GM19455 (cell line): Measurements from ENCODE around the gene URB2.
A peak's percentile ranks its signal among the peaks of the same experiment; 100 is the strongest.
"Not testable (repeated sequence)": the region's sequence is repeated elsewhere in the genome, so short reads cannot be mapped to it uniquely, and the experiment has no call there.

Source experiments
- ATAC-seq: cut with Tn5 transposase; IDR thresholded peaks from one replicate; pipeline ENCODE4 v1.9.1; 2021; ENCODE audit not compliant: unreplicated experiment

The URB2 gene

DNA sequence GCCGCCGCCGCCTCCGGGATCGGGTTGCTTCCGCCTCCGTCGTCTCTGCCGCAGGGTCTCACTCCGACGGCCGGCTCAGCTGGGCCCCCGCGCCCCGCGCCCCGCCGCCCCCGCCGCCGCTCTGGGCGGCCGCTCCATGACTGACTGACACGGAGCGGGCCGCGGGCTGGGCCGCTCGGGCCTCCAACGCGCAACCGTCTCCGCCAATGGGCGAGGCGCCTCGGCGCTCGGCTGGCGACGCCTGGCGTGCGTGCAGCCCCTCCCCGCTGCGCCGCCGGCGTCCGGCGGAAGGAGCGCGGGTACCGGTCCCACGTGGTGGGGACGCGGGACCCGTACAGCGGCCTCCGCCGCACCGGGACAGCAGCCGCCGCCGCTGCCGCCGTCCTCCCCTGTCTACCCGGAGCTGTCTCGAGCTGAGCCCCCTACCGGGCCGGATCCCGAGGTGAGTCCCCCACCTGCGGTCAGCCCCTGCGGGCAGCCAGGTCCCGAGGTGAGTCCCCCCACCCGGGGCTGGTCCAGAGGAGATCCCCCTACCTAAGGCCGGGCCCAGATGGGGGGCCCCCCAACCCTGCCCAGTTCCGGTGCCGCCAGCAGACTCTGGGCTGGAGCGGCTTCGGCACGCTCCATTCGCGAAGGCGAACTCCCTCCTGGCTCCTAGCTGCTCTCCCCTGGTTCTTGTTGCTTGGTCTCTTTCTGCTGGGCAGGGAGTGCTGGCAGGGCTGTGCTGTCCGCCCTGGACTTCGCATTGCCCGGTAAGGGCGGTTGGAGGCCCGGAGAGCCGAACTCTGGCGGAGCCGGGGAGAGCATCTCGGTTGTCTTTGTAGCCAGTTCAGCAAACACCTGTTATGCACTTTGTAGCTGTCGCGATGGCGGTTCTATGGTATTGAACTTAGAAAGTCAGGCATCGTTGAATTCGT is at the start of gene URB2, which contains the start of gene TAF5L:
Gene URB2 (plus strand): TSS at position 333 of the 917 bp plus-strand sequence. CDS start 1,387 bp downstream, outside the sequence.
Gene TAF5L (minus strand): TSS at position 208 of the 917 bp plus-strand sequence. CDS start 11,640 bp downstream, outside the sequence.
- peak; percentile 78 for ATAC-seq

DNA sequence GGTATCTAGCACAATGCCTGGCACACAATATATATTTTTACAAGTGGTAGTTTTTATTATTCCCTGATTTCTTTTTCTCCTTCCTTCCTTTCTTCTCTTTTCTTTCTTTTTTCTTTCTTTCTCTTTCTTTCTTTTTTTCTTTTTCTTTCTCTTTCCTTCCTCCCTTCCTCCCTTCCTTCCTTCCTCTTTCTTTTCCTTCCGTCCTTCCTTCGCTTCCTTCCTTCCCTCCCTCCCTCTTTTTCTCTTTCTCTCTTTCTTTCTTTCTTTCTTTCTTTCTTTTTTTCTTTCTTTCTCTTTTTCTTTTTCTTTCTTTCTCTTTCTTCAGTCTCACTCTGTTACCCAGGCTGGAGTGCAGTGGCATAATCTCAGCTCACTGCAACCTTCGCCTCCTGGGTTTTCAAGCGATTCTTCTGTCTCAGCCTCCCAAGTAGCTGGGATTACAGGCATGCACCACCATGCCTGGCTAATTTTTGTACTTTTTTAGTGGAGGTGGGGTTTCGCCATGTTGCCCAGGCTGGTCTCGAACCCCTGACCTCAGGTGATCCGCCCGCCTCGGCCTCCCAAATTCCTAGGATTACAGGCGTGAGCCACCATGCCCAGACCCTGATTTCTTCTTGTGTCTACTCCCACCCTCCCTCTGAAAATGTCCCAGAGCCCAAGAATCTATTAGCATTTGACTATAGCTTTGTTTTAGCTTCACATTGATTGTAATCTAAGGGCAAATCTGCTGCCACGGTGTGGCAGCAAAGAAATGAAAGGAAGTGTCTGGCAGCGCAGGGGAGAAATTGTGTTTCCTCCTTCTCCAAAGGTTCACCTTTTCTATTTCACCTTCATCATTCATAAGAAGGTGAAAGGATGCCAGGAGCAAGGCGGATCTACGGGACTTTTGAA is 47.6 kb upstream of the URB2 start:
- ATAC-seq = no peak

DNA sequence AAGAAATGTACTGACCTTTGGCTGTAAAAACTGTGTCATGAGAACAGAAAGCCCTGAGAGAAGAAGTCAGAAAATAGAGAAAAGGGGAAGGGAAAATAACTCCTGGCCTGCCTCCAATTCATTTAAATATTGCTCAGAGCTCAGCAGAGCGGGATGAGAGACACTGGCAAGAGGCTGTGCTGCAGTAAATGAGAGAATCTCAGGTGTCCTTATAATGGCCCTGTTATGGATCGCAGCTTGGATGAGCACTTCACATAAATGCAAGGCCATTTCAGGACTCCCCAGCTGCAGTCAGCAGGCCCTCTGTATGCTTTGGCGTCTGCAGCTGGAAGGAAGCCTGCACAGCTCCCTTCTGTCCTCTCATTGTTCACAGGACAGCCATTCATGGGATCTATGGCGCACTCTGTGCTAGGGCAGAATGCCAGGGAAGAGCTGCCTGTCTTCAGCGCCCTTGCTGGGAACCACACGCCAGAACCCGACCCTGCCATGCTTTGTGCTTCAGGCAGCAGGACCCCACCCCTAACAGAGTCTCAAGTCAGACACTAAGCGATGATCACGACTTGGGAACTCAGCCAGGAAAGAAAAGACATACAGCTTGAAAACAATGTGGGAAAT is 46.9 kb upstream of the URB2 start:
- ATAC-seq = no peak

DNA sequence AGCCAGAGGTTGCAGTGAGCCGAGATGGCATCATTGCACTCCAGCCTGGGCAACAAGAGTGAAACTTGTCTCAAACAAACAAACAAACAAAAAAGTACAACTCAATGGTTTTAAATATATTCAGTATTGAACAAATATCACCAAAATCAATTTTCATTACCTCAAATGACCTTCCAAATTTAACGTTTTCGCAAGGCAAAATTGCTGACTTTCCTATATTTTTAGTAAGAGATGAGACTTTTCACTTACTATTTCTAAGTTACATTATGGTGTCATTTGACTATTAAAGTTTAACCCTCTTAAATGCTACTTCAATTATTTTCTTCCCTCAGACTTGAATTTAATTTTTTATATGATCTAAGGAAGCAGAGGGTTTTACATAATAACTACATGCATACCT is 44.6 kb upstream of the URB2 start:
- ATAC-seq = no peak

DNA sequence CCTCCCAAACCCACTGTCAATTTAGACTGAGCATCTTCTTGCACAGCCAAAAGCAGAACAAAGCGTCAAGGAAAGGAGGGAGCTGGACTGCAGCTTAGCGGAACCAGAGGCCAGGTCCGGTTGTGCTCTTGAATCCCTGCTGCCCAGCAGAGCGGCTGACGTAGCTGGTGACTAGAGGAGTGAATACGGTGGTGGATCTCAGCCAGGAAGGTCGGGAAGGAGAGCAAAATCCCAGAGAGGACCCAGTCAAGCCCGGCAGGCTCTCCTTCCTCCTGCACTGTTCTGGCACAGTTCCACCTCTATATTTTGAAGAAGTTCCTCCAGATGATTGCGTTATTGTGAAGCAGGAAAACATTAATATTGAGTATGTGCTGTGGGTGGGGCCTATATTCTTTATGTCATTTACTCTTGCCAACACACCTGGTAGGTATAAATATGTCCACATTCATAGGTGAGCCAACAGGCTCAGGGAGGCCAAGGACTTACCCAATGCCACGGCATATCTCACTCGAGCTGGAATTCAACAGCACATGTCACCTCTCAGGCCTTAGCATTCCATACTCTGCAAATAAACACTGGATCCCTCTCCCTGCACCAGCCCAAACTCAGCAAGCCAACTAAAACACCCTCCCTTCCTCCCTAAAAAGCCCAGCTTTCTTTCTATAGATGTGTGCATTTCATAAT is 43.9 kb upstream of the URB2 start:
- ATAC-seq = no peak

DNA sequence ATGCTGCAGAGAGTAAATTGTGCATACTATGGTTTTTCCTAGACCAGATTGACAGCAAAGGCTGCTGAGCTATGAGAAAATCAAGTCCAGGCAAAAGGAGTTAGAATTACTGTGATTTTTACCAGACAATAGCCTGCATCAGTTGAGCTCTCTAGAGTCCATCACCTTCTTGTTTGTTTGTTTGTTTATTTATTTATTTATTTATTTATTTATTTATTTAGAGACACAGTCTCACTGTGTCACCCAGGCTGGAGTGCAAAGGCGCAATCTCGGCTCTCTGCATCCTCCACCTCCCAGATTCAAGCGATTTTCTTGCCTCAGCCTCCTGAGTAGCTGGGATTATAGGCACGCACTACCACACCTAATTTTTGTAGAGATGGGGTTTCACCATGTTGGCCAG is 43.3 kb upstream of the URB2 start:
- no peak for ATAC-seq

DNA sequence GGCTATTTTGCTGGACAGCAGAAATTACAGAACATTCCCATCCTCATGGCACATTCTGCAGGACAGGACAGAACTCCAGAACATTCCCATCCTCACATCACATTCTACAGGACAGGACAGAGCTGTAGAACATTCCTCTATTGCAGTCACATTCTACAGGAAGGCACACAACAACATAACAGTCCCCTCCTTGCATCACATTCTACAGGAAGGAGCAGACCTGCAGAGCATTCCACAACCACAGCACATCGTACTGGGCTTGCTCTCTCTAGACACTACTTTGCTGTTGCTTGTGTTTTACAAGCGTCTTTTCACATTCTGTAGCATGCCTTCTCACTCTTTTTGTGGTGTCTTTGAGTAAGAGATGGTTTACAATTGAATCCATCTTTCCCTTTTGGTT is 40.7 kb upstream of the URB2 start:
- no peak for ATAC-seq

DNA sequence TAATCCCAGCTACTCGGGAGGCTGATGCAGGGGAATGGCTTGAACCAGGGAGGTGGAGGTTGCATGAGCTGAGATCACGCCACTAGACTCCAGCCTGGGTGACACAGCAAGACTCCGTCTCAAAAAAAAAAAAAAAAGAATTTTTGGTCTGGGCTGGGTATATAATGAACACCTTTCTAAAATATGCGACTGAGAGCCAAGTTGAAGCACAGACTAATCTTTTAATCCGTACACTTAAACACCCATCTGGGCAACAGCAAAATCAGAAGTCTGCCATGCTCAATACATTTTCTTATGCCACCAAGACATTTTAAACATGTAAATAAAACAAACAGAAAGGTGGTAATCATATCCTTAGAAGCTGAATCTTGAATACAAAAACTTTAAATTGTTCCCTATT is 35.9 kb upstream of the URB2 start:
- ATAC-seq = no peak

DNA sequence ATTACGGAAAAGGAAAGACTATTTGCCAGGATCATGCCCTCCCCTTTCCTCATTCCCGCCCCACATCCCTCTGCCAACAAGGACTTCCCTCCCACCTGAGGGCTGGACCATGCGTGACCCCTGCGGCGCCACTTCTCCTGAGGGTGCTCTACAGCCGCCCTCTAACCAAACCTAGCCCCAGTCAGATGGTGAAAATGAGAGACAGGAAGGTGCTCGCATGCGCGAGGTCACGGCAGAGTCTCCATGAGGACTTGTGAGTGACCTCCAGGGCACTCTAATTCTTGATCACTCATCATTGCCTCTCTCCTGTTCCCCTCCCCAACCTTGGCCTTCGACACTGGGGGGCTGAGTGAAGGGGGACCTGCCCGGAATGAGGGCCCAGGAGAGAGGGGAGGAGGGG is 32.2 kb upstream of the URB2 start:
- no peak for ATAC-seq

DNA sequence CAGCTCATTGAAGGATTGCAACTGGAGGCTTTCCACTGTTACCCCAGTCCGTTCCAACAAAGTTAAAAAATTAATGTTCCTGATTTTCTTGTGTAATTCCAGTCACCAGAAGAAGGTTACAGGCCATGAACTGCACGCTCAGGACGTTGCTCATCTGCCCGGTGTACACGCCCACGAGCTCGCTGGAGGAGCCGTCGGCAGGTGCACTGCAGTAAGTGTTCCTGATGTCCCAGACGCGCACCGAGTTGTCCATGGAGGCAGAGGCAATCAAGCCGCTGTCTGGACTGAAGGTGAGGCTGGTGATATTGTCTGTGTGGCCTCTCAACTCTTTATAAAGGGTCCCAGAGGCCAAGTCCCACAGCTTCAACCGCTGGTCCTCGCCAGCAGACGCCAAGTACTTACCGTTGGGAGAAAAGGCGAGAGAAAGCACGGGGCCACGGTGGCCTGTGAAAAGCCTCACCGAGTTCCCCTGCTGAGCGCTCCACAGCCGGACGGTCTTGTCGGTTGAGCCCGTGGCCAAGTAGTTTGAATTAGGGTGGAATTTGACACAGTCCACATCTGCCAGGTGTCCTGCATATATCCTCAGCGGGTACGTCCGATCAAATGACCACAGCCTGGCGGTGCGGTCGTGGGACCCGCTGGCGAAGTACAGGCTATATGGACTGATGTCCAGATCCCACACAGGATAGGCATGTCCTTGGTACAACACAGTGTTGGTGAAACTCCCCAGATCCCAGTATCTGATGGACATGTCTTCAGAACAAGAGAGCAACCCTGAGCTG is 31.6 kb upstream of the URB2 start:
- no peak for ATAC-seq

DNA sequence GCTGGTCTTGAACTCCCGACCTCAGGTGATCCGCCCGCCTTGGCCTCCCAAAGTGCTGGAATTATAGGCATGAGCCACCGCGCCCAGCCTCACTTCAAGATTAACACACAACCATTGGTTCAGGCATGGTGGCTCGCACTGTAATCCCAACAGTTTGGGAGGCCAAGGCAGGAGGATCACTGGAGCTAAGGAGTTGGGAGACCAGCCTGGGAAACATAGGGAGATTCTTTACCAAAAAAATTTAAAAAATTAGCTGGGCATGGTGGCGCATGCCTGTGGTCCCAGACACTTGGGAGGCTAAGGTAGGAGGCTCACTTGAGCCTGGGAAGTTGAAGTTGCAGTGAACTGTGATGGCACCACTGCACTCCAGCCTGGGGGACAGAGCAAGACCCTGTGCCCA is 30.2 kb upstream of the URB2 start:
- ATAC-seq = not testable (repeated sequence)

DNA sequence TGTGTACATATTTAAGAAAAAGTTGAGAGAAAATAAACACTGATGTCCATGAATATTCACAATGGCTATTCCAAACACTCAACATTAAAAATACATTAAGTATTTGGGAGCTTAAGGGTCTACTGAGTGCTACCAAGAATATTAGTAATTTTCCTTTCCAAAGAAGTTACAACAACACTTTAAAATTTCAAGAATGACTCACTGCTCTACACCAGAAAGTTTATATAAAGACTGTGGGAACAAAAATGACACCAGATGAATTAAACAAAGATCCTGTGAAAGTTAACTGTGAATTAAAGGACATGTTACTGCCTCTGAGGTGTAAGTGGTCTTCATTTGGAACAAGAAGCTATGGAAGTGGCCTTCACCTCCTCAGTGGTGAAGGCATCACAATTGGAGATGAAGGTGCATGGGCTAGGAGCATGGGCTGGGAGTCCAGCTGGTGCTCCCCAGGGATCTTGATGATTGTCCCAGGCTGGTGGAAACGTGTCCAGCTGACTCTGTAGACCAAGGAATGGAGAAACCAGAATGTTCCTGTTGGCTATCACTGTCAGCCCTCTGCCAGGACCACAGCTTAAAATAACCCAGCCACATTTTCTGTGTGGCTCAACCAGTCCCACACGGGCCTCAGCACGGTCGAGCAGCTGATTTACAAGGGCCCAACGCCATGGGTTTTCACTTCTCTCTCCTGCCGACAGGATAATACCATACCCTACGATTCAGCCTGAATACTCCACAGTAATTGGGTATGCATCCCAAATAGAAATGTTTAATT is 28.9 kb upstream of the URB2 start:
- ATAC-seq = no peak

DNA sequence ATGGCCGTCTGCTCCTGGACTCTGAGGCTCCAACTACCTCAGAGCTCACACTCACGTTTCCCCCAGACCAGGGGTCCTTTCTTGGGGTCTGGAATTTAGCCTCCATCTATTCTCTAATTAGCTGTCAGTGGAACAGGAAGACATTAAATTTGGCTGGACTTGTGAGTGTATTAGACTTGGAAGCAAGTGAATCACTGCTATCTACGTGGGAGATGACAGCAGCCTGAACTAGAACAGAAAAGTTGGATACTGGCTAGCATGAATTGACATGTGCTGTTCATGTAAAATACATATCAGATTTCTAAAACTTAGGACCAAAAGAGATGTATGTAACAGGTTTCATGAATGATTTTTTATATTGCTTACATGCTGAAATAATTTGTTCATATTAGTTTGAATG is 28.2 kb upstream of the URB2 start:
- ATAC-seq = no peak

DNA sequence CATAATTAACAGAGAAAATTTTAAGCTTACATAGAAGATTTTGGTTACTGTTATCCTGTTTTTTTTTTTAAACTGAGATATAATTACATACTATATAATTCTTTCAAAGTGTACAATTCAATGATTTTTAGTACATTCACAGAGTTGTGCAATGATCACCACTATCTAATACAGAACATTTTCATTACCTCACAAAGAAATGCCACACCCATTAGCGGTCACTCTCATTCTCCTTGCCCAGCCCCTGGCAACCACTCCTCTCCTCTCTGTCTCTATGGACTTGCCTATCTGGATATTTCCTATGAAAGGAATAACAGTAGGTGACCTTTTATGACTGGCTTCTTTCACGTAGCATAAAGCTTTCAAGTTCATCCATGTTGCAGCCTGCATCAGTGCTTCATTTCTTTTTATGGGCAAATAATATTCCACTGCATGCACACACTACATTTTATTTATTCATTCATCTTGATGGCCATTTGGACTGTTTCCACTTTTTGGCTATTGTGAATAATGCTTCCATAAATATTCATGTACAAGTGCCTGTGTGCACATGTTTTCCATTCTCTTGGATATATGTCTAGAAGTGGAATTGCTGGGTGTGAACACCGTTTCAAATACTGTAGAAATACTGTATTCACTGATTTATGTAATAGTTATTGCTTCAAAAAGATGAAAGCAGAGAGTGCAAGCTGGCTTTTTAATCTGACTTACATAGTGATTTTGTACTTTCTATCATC is 26.7 kb upstream of the URB2 start:
- ATAC-seq = no peak

DNA sequence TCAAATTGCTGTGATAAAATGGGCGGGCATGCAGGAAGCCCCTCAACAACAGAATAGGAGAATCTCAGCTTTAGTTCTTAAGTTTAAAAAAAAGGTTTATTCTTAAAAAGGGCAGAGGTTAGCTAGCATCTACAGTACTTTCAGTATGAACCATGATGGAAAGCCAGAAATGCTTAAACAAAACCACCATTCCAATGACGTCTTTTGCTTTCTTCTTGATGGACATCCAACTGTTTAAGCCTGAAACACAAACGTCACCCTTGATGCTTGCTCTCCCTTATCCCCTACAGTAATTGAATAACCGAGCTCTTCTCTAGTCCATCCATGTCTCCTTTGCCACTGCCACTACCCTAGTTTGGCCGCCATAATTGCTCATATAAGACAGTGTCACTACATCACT is 25.8 kb upstream of the URB2 start:
- no peak for ATAC-seq

DNA sequence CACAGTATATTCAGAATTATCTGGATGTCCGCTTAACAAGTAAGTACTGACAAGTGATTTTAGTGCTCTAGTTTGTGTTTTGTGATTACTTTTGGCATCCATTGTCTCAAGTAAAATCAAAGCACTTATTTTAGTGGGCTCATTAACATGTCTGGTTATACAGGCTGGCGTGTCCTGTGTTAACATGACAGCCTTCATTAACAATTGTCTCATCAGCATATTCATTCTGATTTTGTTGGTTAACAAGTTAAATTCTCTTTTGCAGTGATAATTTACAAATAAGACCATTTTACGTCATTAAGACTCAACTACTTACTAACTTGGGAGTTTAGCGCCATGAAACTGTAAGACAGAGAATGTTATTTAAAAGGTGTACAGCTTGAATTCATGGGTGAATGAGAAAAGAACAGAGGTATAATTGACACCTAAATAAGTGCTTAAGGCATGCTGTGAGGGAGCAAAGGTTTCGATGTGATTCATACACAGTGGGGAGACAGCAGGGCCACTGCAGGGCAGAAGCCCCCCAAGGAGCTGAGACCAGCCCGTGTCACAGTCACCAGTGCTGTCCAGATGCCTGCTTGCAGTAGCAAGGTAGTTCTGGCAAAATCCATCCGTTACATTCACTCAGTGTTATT is 22.6 kb upstream of the URB2 start:
- ATAC-seq = no peak

DNA sequence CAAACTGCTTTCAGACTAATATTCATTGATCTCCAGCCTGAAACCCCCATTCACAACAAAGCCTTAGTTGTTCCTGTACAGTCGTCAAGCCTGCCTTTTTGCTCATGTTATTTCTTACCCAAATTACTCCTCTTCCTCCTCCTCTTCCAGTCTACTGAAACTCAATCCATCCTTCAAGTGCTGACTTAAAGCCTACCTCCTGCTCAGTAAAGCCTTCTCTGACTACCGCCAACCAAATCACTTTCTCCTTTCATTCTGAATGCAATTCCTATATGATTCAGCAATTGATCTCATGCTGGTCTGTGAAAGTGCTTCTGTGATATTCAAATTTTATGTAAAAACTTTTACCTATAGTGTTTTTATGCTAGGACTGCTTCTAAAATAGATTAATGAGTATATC is 18.7 kb upstream of the URB2 start:
- ATAC-seq = no peak

DNA sequence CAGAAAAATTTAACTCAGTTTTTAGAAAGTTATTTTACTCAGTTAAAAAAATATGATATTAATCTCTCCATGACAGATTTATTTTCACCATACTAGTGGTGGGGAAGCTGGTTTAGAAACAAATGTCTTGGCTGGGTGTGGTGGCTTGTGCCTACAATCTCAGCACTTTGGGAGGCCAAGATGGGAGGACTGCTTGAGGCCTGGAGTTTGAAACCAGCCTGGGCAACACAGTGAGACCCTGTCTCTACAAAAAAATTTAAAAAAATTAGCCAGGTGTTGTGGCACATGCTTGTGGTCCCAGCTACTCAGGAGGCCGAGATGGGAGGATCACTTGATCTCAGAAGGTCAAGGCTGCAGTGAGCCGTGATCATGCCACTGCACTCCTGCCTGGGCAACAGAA is 17.5 kb upstream of the URB2 start:
- no peak for ATAC-seq
